ENCODE measurements around the gene EIF4ENIF1.

DNA sequence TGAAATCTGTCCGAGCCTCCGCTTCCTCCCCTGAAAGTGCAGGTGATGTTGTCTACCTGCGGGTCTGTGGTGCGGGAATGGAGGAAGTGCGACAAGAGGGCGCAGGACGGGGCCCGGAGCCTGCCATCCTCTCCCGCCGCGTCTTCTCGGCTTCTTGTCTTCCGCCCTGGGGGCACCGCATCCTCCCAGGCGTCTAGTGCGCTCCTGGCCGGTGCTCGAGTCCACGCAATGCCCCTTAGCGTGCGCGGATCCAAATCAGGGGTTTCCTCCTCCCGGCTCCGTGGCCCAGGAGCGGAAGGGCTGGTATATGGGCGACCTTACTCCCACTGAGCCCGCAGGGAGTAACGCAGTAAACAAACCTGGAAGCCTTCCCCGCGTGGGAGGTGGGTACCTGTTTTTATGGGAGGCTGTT lies 7.1 kb upstream of the EIF4ENIF1 start:
- TF ChIP-seq, protein P1, sequence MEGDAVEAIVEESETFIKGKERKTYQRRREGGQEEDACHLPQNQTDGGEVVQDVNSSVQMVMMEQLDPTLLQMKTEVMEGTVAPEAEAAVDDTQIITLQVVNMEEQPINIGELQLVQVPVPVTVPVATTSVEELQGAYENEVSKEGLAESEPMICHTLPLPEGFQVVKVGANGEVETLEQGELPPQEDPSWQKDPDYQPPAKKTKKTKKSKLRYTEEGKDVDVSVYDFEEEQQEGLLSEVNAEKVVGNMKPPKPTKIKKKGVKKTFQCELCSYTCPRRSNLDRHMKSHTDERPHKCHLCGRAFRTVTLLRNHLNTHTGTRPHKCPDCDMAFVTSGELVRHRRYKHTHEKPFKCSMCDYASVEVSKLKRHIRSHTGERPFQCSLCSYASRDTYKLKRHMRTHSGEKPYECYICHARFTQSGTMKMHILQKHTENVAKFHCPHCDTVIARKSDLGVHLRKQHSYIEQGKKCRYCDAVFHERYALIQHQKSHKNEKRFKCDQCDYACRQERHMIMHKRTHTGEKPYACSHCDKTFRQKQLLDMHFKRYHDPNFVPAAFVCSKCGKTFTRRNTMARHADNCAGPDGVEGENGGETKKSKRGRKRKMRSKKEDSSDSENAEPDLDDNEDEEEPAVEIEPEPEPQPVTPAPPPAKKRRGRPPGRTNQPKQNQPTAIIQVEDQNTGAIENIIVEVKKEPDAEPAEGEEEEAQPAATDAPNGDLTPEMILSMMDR (IDR thresholded peaks at IDR 0.05): no peak
- no peak for TF ChIP-seq POLR2A (IDR thresholded peaks at IDR 0.05)

Data from adrenal gland (tissue), 5 donors.